NB4 (cell line): ENCODE results near the gene DNAH14.
"Not testable (repeated sequence)": the region's sequence is repeated elsewhere in the genome, so short reads cannot be mapped to it uniquely, and the experiment has no call there.

ENCODE experiments used
- DNase-seq: peaks from one replicate; pipeline ENCODE4 v3.0.0; 2010; ENCODE audit warnings: low read depth
- H3K4me3 ChIP-seq: one replicate; pipeline ENCODE4 v1.5.1; 2011; ENCODE audit warnings: mild to moderate bottlenecking, low read depth, low read length, moderate library complexity
- CTCF ChIP-seq: IDR thresholded peaks from one replicate; pipeline ENCODE4 v1.5.1; 2012; ENCODE audit warnings: low read depth, low read length
- MAX ChIP-seq: IDR thresholded peaks from 2 replicates; pipeline ENCODE4 v1.6.1; 2011; ENCODE audit warnings: low read depth, low read length
- MYC ChIP-seq: IDR thresholded peaks from 2 replicates; pipeline ENCODE4 v1.6.1; 2011; ENCODE audit warnings: low read depth, low read length
- POLR2A ChIP-seq: IDR thresholded peaks from 2 replicates; pipeline ENCODE4 v1.6.1; 2011; ENCODE audit warnings: mild to moderate bottlenecking; ENCODE audit not compliant: insufficient read length; ENCODE audit errors: extremely low read depth

Gene DNAH14

GRCh38 chr1:225121095-225121494 lies 191.6 kb downstream of the DNAH14 start:
- no peak for TF ChIP-seq POLR2A
- TF ChIP-seq CTCF = no peak
- TF ChIP-seq MAX = no peak
- no peak for TF ChIP-seq MYC
- no peak overlapping the region for H3K4me3 ChIP-seq
- DNase-seq = no peak

- DNase-seq = no peak
- no peak overlapping the region for H3K4me3 ChIP-seq
- TF ChIP-seq MAX (no peak), CTCF (no peak), POLR2A (no peak), MYC (no peak)
These were observed 202.4 kb downstream of the DNAH14 start for GRCh38 chr1:225131869-225132268.

GRCh38 chr1:225137976-225138375 lies 208.5 kb downstream of the DNAH14 start:
- DNase-seq = no peak
- TF ChIP-seq MYC = no peak
- no peak for TF ChIP-seq POLR2A
- TF ChIP-seq CTCF = no peak
- H3K4me3 ChIP-seq = no peak overlapping the region

- H3K4me3 ChIP-seq = no peak overlapping the region
- DNase-seq = no peak
- no peak for TF ChIP-seq MYC
- no peak for TF ChIP-seq CTCF
These were observed 213.5 kb downstream of the DNAH14 start for GRCh38 chr1:225143001-225143400.

- H3K4me3 ChIP-seq = no peak overlapping the region
- DNase-seq = no peak
- no peak for TF ChIP-seq CTCF
- TF ChIP-seq MAX = no peak
- TF ChIP-seq POLR2A = no peak
- no peak for TF ChIP-seq MYC
These were observed 217.0 kb downstream of the DNAH14 start for GRCh38 chr1:225146478-225146877.

- not testable (repeated sequence) for H3K4me3 ChIP-seq, DNase-seq
These were observed 218.3 kb downstream of the DNAH14 start for GRCh38 chr1:225147791-225148190.

GRCh38 chr1:225152061-225152460 lies 222.6 kb downstream of the DNAH14 start:
- no peak overlapping the region for H3K4me3 ChIP-seq
- DNase-seq = no peak
- no peak for TF ChIP-seq CTCF
- no peak for TF ChIP-seq MAX
- no peak for TF ChIP-seq POLR2A
- no peak for TF ChIP-seq MYC
